GM12873 (cell line): Measurements from ENCODE around the gene CTBP1.

Experiments
- TF ChIP-seq, protein P1 (sequence below): IDR thresholded peaks from 2 replicates; pipeline ENCODE4 v1.5.1; 2012; ENCODE audit warnings: low read depth, mild to moderate bottlenecking, moderate library complexity, low read length, control low read depth; ENCODE audit not compliant: insufficient read depth; ENCODE audit errors: missing control alignments

The CTBP1 gene

DNA sequence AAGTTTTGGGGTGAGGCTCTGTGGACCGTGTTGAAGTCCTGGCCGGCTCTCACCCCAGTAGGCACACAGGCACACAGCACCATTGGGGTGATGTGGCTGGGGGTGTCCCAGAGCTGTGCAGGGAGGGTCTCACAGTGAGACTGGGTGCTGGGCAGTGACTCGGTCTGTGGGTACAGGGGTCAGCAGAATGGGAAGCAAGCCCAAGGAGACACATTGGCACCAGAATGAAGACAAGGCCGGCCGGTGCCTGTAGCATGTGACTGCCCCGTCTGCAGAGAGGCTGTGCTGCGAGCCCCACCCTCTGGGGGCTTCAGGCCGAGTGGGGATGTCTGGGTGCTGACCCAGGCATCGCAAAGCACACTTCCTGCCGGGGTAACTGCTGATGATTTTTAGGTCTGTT is 46.0 kb upstream of the CTBP1 start:
- TF ChIP-seq, protein P1, sequence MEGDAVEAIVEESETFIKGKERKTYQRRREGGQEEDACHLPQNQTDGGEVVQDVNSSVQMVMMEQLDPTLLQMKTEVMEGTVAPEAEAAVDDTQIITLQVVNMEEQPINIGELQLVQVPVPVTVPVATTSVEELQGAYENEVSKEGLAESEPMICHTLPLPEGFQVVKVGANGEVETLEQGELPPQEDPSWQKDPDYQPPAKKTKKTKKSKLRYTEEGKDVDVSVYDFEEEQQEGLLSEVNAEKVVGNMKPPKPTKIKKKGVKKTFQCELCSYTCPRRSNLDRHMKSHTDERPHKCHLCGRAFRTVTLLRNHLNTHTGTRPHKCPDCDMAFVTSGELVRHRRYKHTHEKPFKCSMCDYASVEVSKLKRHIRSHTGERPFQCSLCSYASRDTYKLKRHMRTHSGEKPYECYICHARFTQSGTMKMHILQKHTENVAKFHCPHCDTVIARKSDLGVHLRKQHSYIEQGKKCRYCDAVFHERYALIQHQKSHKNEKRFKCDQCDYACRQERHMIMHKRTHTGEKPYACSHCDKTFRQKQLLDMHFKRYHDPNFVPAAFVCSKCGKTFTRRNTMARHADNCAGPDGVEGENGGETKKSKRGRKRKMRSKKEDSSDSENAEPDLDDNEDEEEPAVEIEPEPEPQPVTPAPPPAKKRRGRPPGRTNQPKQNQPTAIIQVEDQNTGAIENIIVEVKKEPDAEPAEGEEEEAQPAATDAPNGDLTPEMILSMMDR: no peak

DNA sequence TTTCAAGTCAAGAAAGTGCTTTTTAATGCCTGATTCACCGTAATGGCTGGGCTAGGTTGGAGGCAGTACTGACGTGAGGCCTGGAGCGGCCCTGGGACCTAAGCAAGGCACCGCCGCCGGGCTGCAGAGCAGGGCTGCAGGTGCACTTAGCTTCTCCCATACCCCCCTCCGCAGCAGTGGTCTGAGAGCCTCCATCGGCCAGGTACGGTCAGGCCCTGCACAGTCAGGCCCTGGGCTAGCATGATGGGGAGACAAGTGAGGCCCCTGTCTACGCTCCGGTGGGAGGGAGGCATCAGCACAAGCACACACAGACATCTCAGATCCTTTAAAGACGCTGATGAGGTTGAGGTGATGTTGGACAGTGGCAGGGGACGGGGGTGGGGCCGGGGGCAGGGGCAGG is 45.5 kb upstream of the CTBP1 start:
- TF ChIP-seq, protein P1: no peak

DNA sequence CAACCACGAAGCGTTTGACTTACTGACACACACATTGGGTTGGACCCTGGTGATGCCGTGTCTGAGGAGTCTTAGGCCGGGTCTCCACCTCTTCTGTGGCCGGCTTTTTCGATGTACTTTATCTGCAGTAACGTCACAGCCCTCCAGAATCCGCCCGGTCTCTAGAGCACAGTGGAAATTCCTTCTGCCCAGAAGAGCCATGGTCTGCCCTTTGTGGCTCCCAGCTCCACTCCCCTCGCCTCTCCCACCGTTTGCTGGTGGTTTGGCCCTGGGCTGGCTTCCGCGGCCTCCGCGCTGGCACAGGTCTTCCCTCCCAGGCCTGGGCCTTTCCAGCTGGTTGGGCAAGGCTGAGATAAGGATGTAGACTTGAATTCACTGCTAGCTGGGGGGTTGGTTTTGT is 45.1 kb upstream of the CTBP1 start:
- TF ChIP-seq, protein P1: no peak

DNA sequence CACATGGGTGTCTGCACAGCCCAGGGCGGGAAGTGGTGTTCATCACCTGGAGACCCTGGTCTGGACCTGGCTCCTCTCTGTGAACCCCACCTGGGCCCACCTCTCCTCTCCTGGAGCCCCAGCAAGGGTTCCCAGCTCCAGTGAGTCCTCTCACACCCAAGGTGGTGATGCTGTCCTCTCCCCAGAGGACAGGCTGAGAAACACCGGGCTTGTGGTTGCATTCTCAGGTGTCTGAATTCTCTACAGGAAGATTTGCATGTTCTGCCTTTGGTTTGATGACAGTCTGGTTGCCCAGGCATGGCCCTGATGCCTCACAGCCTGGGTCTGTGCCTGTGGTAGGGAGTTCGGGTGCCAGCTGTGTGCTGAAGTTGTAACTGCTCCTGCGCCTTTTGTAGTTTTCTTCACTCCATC is 44.6 kb upstream of the CTBP1 start:
- TF ChIP-seq, protein P1: no peak

DNA sequence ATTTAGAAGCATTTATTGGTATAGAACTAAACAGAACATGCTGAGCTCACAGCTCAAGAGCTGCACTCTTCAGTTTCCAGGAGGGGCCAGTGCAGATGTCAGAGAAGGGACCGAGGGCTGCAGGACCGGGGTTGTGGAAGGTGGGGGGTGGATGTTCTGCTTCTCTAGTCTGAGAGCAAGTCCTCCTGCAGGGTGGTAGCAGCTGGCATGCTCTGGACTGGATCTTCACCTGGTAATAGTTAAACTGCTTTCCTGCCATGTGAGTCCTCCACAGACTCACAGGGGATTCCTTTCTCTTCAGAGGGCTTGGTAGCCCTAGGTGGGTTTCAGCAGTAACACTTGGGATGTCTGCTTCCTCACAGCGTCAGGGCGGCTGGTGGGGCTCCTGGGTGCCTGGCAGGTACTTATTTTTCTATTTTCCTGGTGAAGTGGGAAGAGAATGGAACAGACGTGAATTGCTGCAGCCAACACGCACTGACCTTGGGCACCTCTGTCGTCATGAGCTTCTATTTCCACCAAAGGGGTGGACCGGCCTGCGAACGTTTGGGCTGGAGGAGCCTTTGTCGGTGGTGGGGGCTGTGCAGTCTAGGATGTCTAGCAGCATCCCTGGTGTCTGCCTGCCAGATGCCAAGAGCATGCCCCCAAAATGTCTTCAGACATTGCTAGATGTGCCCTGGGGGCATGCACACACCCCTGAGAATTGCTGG is 43.2 kb upstream of the CTBP1 start:
- TF ChIP-seq, protein P1: no peak

DNA sequence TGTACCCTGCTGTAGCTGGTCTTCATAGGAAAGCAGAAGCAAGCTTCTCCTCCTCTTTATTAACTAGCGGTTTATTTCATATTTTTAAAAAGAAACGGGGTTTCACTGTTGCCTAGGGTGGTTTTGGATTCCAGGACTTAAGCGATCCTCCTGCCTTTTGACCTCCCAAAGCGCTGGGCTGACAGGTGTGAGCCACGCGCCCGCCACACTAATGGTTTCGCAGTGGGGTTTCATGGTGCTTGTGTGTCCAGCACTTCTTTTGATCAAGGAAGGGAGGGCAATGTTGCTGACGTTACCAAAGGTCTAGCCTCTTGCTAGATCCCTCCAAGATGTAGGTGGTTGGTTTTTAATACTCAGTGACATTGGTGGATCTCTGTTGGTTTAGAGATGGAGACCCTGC is 42.2 kb upstream of the CTBP1 start:
- TF ChIP-seq, protein P1: no peak

DNA sequence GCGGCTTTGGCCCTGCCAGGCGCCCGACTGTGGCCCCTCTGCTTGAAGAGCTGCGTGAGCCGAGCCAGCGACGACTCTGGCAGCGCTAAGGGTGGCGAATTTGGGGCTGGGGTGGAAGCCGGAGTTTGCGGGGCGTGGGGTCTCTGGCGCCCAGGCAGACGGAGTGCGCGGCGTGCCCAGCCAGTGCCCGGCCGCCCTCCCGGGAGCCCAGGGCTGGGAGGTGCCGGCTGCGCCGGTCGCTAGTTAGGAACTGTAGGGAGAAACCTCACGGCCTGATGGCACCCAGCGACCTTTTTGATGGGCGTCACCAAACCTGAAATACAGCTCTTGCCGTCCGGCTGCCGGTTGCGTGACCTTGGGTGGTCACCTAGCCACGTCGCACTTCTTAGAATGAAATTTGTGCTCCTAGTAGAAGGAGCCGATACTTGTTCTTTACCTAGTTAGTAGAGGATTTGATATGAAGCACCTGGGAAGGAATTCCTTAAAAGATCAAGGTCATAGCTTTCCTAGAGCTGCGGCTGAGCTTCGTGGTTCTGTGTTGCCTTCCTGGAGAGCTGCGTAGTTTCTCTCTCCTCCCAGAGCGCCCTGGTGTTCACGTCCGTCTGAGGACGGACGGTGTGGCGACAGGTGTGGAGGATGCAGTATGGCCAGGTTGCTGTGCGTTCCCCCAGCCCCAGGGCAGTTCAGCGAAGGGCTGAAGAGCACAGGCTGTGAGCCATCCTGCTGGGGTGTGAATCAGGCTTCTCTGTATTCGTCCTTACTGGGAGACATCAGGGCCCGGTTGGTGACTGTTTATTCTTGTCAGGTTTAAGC is 41.4 kb upstream of the CTBP1 start:
- TF ChIP-seq, protein P1: no peak
